CD4-positive, CD25-positive, alpha-beta regulatory T cell (primary cell): Measurements from ENCODE around the gene RAC3. TPM values are rescaled to one million over a fixed set of nuclear protein-coding genes. Genes with fewer than 3 reads are reported as not detected.

ENCODE experiments used
- ATAC-seq, 2 donors: fragments of 150-1000 bp; cut with Tn5 transposase; one replicate each; pipeline ENCODE4 v1.10.0; 2021; ENCODE audit warnings: low read depth in 2 of 2, moderate number of reproducible peaks in 2 of 2, moderate library complexity in 1 of 2
- DNase-seq, 3 donors: peaks; one replicate each; pipeline versions ENCODE4 v3.0.0 to v3.0.0-alpha.2; 2012 to 2022; ENCODE audit warnings: mixed read lengths in 1 of 3
- H3K27ac ChIP-seq: one replicate; pipeline ENCODE4 v1.7.0; 2013; ENCODE audit warnings: mild to moderate bottlenecking, low read length; ENCODE audit not compliant: insufficient read depth, poor library complexity, severe bottlenecking
- H3K27me3 ChIP-seq: one replicate; pipeline ENCODE4 v1.7.0; 2013; ENCODE audit warnings: low read length; ENCODE audit not compliant: control insufficient read depth, insufficient read depth
- H3K36me3 ChIP-seq: one replicate; pipeline ENCODE4 v1.7.0; 2013; ENCODE audit warnings: mild to moderate bottlenecking, low read length, moderate library complexity; ENCODE audit not compliant: control insufficient read depth, insufficient read depth
- H3K4me1 ChIP-seq: 2 replicates; pipeline ENCODE4 v1.7.0; 2013; ENCODE audit warnings: mild to moderate bottlenecking, low read length; ENCODE audit not compliant: insufficient read depth, control insufficient read depth, poor library complexity, severe bottlenecking
- H3K4me3 ChIP-seq: one replicate; pipeline ENCODE4 v1.7.0; 2013; ENCODE audit warnings: low read depth, mild to moderate bottlenecking, low read length, moderate library complexity
- H3K9me3 ChIP-seq, 2 experiments: 1 replicate in 1 of 2; 2 replicates in 1 of 2; pipeline ENCODE4 v1.7.0; 2013; ENCODE audit warnings: low read length in 2 of 2, mild to moderate bottlenecking in 1 of 2, moderate library complexity in 1 of 2; ENCODE audit not compliant: control insufficient read depth in 2 of 2
- H3K27ac Mint-ChIP-seq, 3 donors: one replicate each; pipeline ENCODE4 v1.8.0; 2020 to 2022; ENCODE audit warnings: mild to moderate bottlenecking in 3 of 3, mixed read lengths in 3 of 3, moderate library complexity in 2 of 3
- H3K27me3 Mint-ChIP-seq: one replicate; pipeline ENCODE4 v1.8.0; 2022; ENCODE audit warnings: mild to moderate bottlenecking, mixed read lengths
- H3K36me3 Mint-ChIP-seq: one replicate; pipeline ENCODE4 v1.8.0; 2020; ENCODE audit warnings: mixed read lengths
- H3K4me1 Mint-ChIP-seq, 4 donors: one replicate each; pipeline ENCODE4 v1.8.0; 2020 to 2022; ENCODE audit warnings: mixed read lengths in 4 of 4, mild to moderate bottlenecking in 1 of 4
- H3K4me3 Mint-ChIP-seq, 4 donors: one replicate each; pipeline ENCODE4 v1.8.0; 2020 to 2022; ENCODE audit warnings: mild to moderate bottlenecking in 4 of 4, mixed read lengths in 4 of 4, moderate library complexity in 3 of 4
- H3K9me3 Mint-ChIP-seq, 7 donors: one replicate each; pipeline ENCODE4 v1.8.0; 2020 to 2022; ENCODE audit warnings: mixed read lengths in 7 of 7, mild to moderate bottlenecking in 3 of 7, moderate library complexity in 2 of 7
- polyA plus RNA-seq, 4 donors: library from polyadenylated mRNA; unstranded; fragments of 300-500 nt; fragmentation: Illumina TruSeq; gene quantifications; one replicate each; pipeline ENCODE4 v1.2.3, GENCODE V29; 2021
- total RNA-seq: library from RNA; stranded (reverse); gene quantifications from one replicate; pipeline ENCODE4 v1.2.3, GENCODE V29; 2022

Gene RAC3
- total and polyA plus RNA-seq, 5 donors from 2014 or later = 0.26 to 3.6 TPM; not detected in 3

GRCh38 chr17:82007495-82008257, 23.8 kb upstream of the RAC3 start:
- Mint-ChIP-seq H3K27ac (no peak overlapping the region), H3K27me3 (no peaks in the 10 kb centered on the region), H3K4me3 (no peak overlapping the region), H3K9me3 (no peaks in the 10 kb centered on the region), H3K4me1 (no peaks in the 10 kb centered on the region), H3K36me3 (no peaks in the 10 kb centered on the region)
- Histone ChIP-seq H3K4me3 (no peak overlapping the region), H3K27me3 (no peaks in the 10 kb centered on the region), H3K27ac (no peak overlapping the region), H3K36me3 (no peaks in the 10 kb centered on the region), H3K4me1 (no peaks in the 10 kb centered on the region), H3K9me3 (no peaks in the 10 kb centered on the region)
- no peak for ATAC-seq
- DNase-seq = no peak

- no peak overlapping the region for H3K27ac Mint-ChIP-seq
- H3K9me3 Mint-ChIP-seq = no peaks in the 10 kb centered on the region
- H3K9me3 ChIP-seq = no peaks in the 10 kb centered on the region
- no peak overlapping the region for H3K27ac ChIP-seq
- DNase-seq (no peak), ATAC-seq (no peak)
- no peak overlapping the region for H3K4me3 Mint-ChIP-seq
- no peaks in the 10 kb centered on the region for H3K27me3 Mint-ChIP-seq
- no peaks in the 10 kb centered on the region for H3K36me3 Mint-ChIP-seq
- H3K4me1 ChIP-seq = no peaks in the 10 kb centered on the region
- no peak overlapping the region for H3K4me3 ChIP-seq
- H3K4me1 Mint-ChIP-seq = no peaks in the 10 kb centered on the region
- H3K36me3 ChIP-seq = no peaks in the 10 kb centered on the region
- no peaks in the 10 kb centered on the region for H3K27me3 ChIP-seq
Measured at GRCh38 chr17:82008258-82008940, 23.1 kb upstream of the RAC3 start.

GRCh38 chr17:82008941-82009405, 22.5 kb upstream of the RAC3 start:
- ATAC-seq (no peak), DNase-seq (no peak)
- Mint-ChIP-seq H3K9me3 (no peaks in the 10 kb centered on the region), H3K4me1 (no peaks in the 10 kb centered on the region), H3K27ac (no peak overlapping the region), H3K36me3 (no peaks in the 10 kb centered on the region), H3K4me3 (no peak overlapping the region), H3K27me3 (no peaks in the 10 kb centered on the region)
- Histone ChIP-seq H3K4me1 (no peaks in the 10 kb centered on the region), H3K36me3 (no peaks in the 10 kb centered on the region), H3K27ac (no peak overlapping the region), H3K4me3 (no peak overlapping the region), H3K9me3 (no peaks in the 10 kb centered on the region), H3K27me3 (no peaks in the 10 kb centered on the region)

DNA sequence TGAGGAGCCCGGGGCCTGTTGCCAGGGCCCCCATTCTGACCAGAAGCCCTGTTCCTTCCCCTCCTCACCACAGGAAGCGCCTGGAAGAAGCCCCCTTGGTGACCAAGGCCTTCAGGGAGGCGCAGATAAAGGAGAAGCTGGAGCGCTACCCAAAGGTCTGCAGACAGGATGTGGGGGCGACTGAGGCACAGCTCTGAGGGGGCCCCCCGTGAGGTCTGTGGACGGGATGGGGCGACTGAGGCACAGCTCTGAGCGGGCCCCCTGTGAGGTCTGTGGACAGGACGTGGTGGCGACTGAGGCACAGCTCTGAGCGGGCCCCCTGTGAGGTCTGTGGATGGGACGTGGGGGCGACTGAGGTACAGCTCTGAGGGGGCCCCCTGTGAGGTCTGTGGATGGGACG, 22.1 kb upstream of the RAC3 start:
- ATAC-seq = no peak

DNA sequence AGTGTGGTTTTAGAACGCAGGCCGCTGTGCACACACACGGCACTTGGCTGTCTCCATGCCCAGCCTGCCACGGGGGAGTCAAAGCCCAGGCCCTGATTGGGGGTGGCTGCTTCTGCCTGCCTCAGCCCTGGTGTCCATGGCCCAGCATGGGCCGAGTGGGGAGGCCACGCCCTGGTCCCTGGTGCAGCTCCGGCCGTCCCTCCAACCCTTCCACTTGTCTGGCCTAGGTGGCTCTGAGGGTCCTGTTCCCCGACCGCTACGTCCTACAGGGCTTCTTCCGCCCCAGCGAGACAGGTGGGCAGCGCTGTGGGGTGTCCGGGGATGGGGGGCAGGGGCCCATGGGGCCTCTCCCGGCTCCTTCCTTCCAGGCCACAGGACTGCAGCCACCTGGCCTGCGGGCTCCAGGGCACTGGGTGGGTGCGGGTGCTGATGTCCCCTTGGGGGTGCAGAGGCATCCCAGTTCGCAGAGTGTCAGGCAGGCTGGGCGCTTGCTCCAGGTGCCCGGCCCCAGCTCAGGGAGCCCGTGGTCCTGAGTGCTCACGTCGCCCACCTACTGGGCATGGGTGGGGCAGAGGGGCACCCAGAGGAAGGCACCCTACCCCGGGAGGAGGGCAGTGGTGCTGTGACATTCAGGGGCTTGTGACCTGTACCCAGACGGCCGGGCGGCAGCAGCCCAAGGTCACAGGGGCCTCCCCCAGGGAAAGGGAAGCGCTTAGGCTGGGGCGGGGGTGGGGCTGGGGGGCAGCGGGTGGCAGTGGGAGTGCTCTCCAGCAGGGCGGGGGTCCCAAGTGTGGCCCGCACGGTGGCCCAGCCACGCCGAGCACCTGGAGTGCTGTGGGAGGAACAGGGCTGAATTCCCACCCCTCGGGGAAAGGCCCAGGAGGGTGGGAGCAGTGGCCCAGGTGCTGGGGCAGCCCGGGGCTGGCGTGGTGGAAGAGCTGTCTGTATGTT, 20.6 kb upstream of the RAC3 start:
- Mint-ChIP-seq H3K27me3 (no peaks in the 10 kb centered on the region), H3K36me3 (no peaks in the 10 kb centered on the region), H3K4me1 (no peaks in the 10 kb centered on the region), H3K4me3 (no peak overlapping the region), H3K9me3 (no peaks in the 10 kb centered on the region), H3K27ac (no peak overlapping the region)
- ATAC-seq (no peak), DNase-seq (no peak)
- H3K4me1 ChIP-seq = no peaks in the 10 kb centered on the region
- no peak overlapping the region for H3K4me3 ChIP-seq
- no peaks in the 10 kb centered on the region for H3K36me3 ChIP-seq
- H3K27ac ChIP-seq = no peak overlapping the region
- no peaks in the 10 kb centered on the region for H3K27me3 ChIP-seq
- no peaks in the 10 kb centered on the region for H3K9me3 ChIP-seq

More for the DNA sequence above, 22.1 kb upstream of the RAC3 start:
- H3K27me3 Mint-ChIP-seq = no peaks in the 10 kb centered on the region
- H3K36me3 ChIP-seq = no peaks in the 10 kb centered on the region
- no peak overlapping the region for H3K27ac Mint-ChIP-seq
- H3K4me1 ChIP-seq = no peaks in the 10 kb centered on the region
- H3K27me3 ChIP-seq = no peaks in the 10 kb centered on the region
- no peaks in the 10 kb centered on the region for H3K4me1 Mint-ChIP-seq
- no peaks in the 10 kb centered on the region for H3K9me3 ChIP-seq
- no peaks in the 10 kb centered on the region for H3K9me3 Mint-ChIP-seq
- no peak for DNase-seq
- no peak overlapping the region for H3K4me3 Mint-ChIP-seq
- no peaks in the 10 kb centered on the region for H3K36me3 Mint-ChIP-seq
- H3K27ac ChIP-seq = no peak overlapping the region
- H3K4me3 ChIP-seq = no peak overlapping the region

DNA sequence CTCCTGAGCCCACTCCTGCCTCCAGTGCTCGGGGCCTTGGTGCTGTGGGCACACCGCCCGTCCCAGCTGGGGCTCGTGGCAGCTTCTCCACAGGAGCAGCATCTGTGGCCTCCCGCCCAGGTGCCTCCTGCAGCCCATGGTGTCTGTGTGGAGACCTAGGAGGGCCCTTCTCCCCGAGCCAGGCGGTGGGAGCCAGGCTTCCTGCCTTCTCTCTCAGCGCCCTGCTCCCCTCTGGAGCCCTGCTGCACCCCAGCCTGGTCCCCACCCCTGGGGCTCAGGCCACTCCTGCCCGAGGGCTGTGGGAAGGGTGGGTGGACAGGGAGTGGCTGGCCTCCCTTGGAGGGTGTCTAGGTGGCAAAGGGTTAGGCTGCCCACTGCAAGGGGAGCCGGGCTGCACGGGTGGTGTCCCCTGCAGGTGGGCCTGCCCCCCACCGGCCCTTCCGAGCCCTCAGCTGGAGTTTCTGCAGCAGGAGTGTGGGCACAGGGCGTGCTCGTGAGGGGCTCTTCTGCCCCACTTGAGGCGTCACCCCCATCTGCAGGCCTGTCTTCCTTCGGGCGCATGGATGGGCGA, 19.8 kb upstream of the RAC3 start:
- Histone ChIP-seq H3K4me1 (no peaks in the 10 kb centered on the region), H3K27me3 (no peaks in the 10 kb centered on the region), H3K9me3 (no peaks in the 10 kb centered on the region), H3K27ac (no peak overlapping the region), H3K36me3 (no peaks in the 10 kb centered on the region), H3K4me3 (no peak overlapping the region)
- Mint-ChIP-seq H3K9me3 (no peaks in the 10 kb centered on the region), H3K36me3 (no peaks in the 10 kb centered on the region), H3K27me3 (no peaks in the 10 kb centered on the region), H3K4me3 (no peak overlapping the region), H3K27ac (no peak overlapping the region), H3K4me1 (no peaks in the 10 kb centered on the region)
- ATAC-seq = no peak
- DNase-seq = no peak

DNA sequence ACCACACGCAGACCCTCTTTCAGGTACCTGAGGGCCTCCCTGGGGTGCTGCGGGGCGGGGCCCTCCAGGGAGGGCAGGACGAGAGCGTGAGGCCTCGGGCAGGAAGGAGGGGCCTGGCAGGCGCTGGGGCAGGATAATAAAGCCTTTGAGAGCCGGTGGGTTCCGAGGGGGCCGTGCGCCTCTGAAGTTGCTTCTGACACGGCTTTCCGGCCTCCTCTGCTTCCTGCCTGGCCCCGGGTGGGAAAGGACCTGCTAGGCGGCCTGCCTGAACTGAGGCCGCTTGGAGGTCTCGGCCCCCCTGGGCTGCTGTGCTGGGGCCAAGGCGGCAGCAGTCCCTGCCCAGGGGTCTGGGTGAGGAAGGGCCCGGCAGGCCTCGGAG, 19.2 kb upstream of the RAC3 start:
- ATAC-seq (peak in 1 of 2 donors; percentile 8), DNase-seq (no peak)
- H3K27me3 ChIP-seq = no peaks in the 10 kb centered on the region
- Mint-ChIP-seq H3K9me3 (no peaks in the 10 kb centered on the region), H3K4me3 (no peak overlapping the region), H3K27me3 (no peaks in the 10 kb centered on the region), H3K27ac (no peak overlapping the region), H3K4me1 (no peaks in the 10 kb centered on the region), H3K36me3 (no peaks in the 10 kb centered on the region)
- no peak overlapping the region for H3K4me3 ChIP-seq
- no peak overlapping the region for H3K27ac ChIP-seq
- no peaks in the 10 kb centered on the region for H3K36me3 ChIP-seq
- no peaks in the 10 kb centered on the region for H3K9me3 ChIP-seq
- no peaks in the 10 kb centered on the region for H3K4me1 ChIP-seq
